ENCODE measurements around the gene SLC25A25. TPM values are rescaled to one million over a fixed set of nuclear protein-coding genes. Genes with fewer than 3 reads are reported as not detected.

Gene SLC25A25
- total RNA-seq, 1 donor = 47.5 TPM

DNA sequence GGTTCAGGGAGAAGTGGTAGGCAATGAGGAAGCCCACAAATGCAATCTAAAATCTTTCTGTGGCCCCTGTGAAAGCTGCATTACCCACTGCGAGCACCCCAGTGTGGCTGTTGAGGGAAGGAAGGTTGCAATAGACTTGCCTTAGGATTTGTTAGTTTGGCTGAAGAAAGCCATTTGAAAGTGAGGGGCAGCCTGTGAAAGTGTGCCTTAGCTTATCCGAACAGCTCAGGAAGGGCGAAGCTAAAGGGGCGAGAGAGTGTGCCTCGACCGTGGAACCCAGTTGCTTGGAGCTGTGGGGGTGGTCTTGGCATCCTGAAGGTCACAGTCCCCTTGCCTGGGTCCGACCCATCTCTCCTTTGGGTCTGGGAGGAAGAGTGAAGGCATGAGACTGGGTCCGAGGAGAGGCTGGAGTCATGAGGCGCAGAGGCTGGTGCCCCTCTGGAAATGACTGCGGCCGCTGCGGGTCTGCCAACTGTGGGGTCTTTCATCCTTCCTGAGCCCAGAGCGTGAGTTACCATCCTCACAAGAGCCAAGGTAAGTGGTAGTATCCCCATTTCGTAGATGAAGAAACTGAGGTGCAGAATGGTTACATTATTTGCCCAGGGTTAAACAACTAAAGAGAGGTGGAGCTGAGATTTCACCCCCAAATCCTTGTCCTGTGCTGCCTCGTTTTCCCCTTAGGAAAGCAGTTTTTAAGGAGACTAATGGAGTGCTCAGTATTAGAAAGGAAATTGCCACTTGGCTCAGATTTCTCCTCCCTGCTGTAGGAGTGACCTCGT is 24.4 kb downstream of the SLC25A25 start:
- TF ChIP-seq, protein P1, sequence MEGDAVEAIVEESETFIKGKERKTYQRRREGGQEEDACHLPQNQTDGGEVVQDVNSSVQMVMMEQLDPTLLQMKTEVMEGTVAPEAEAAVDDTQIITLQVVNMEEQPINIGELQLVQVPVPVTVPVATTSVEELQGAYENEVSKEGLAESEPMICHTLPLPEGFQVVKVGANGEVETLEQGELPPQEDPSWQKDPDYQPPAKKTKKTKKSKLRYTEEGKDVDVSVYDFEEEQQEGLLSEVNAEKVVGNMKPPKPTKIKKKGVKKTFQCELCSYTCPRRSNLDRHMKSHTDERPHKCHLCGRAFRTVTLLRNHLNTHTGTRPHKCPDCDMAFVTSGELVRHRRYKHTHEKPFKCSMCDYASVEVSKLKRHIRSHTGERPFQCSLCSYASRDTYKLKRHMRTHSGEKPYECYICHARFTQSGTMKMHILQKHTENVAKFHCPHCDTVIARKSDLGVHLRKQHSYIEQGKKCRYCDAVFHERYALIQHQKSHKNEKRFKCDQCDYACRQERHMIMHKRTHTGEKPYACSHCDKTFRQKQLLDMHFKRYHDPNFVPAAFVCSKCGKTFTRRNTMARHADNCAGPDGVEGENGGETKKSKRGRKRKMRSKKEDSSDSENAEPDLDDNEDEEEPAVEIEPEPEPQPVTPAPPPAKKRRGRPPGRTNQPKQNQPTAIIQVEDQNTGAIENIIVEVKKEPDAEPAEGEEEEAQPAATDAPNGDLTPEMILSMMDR (IDR thresholded peaks at IDR 0.05; ENCODE audit: insufficient read depth, low read depth, low read length) = no peak
- DNase-seq (ENCODE audit: low read depth) = no peak
- H3K4me3 ChIP-seq (ENCODE audit: low read depth, low read length) = peak overlapping the region; percentile 37

DNA sequence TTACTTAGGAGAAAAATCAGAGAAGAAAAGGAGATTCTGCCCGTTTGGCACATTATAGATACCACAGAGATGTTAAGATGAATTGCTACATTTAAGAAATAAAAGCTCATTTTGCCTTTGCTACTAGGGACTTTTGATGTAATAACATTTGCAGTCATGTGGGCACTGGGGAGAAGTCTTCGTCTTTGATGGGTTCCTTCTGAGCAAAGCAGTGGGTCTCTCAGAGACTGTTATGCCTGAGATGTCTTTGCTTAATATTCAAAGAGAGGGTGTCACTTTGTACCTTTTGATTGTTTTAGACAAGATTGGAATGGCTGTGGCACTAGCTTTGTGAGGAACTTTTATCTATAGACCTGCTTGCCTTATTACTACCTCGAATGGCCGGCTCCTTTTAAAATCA is 25.0 kb downstream of the SLC25A25 start:
- H3K4me3 ChIP-seq (ENCODE audit: low read depth, low read length) = peak overlapping the region; percentile 37
- DNase-seq (ENCODE audit: low read depth) = no peak
- TF ChIP-seq, protein P1 (IDR thresholded peaks at IDR 0.05; ENCODE audit: insufficient read depth, low read depth, low read length) = no peak

DNA sequence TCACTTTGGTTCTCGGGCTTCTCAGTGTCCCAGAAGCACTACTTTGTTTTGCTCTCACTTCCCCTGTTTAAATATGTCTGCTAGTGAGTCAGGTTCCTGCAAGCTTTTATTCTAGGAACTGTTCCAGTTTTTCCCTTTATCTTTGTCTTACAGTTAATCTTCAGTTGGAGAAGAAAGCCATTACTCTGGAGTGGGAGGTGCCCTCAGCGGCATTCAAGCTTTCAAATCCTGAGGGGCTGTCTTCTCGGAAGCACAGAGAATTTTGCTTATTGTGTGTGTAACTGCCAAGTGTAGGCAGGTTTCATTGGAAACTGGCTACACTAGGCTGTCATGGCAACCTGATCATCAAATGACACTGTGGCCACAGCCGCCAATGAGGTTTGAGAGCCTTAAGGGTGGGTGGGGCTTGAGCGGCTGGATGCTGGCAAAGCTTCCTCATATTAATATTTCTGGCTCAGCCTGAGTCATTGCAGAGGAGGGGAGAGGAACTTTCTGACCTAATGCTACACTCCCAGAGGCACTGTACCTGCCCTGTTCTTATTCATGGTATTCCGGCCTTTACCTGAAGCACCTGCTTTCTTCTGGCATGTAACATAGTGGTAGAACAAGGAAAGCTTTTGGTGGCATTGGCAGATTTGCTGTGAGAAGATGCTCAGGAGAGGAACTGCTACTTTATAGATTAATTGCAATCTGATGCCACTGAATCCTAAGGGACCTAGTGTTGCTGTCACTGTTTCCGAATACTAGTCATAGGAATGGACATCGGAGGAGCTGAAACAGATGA is 26.3 kb downstream of the SLC25A25 start:
- peak overlapping the region; percentile 46 for H3K4me3 ChIP-seq (ENCODE audit: low read depth, low read length)
- TF ChIP-seq, protein P1 (IDR thresholded peaks at IDR 0.05; ENCODE audit: insufficient read depth, low read depth, low read length) = no peak
- DNase-seq (ENCODE audit: low read depth) = peak; percentile 98

DNA sequence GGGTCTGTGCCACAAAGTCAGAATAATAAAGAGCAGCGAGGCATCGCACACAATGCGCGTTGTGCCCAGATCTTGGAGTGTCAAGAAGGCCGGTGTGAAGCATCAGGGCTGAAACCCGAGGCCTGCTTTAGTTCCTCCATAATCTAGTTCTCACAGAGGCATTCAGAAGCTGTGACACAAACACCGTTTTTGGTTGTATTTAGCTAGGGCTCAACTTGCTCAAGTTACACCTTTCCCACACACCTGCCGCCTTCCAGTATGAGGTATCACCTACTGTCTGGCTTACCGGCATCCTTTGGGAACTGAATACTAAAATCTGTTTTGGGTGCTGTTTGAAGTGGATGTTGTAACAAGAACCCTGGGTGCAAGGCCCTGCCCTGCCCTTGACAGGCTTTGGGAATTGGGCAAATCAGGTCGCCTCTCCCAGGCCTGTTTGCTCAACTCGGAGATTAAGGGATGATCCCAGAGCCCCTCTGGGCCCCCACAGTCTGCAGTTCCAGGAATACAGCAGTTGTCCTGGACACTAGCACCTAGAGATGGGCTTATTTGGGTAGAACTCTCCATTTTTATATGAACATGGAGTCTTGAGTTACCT is 27.0 kb downstream of the SLC25A25 start:
- no peak for DNase-seq (ENCODE audit: low read depth)
- H3K4me3 ChIP-seq (ENCODE audit: low read depth, low read length) = no peak overlapping the region
- TF ChIP-seq, protein P1 (IDR thresholded peaks at IDR 0.05; ENCODE audit: insufficient read depth, low read depth, low read length) = no peak

DNA sequence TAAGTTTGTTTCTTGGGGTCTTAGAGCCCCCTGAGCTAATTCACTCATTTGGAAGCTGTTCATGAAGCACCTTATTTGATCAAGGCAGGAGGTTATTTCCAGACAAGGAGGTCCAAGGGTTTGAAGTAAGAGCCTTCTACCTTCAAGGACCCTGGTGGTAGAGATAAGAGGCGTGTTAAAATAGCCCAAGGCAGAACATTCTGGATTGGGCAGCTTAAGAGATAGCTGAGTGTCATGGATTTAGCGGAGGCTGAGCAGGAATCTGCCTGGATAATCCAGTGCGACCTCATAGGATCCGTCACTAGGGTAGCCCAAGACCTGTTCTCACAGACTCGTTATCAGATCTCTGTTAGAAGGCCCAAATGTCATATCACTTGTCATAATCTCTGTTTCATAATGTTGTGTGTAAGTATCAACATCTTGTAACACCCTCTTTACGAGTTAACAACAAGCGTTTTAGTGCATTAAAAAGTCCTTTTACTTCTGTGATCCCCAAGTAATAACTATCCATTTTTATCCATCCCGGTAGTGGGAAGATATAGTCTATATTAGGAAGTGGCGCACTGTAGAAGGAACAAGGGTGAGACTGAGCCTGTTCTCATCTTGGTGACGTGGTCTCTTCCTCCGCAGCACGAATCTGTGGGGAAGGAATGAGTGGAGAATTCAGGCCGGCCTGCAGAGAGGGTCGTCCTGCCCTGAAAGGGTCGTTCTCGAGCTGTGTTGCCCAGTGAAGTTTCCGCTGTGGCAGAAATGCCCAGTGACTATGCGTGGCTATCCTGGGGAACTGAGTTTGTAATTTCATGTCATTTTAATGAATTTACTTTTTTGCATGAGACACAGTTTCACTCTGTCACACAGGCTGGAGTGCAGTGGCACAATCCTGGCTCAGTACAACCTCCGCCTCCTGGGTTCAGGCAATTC is 28.8 kb downstream of the SLC25A25 start:
- DNase-seq (ENCODE audit: low read depth) = no peak
- TF ChIP-seq, protein P1 (IDR thresholded peaks at IDR 0.05; ENCODE audit: insufficient read depth, low read depth, low read length) = no peak
- H3K4me3 ChIP-seq (ENCODE audit: low read depth, low read length) = no peak overlapping the region
